ENCODE results near the gene RAP1B. TPM values are rescaled to one million over a fixed set of nuclear protein-coding genes. Genes with fewer than 3 reads are reported as not detected.

Gene RAP1B
- 198 and 301 TPM in 2 replicates for total RNA-seq

- peak; percentile 93 for DNase-seq
Observed at GRCh38 chr12:68610370-68611093, at the start of gene RAP1B. TSS of gene RAP1B (plus strand) at chr12:68610899. CDS start at chr12:68648725, 37,826 bp downstream.

GRCh38 chr12:68561830-68562229 is 48.9 kb upstream of the RAP1B start:
- DNase-seq, result no peak

- DNase-seq, result no peak
Observed at GRCh38 chr12:68564166-68564565, 46.5 kb upstream of the RAP1B start.

- peak; percentile 78 for DNase-seq
Observed at GRCh38 chr12:68565391-68565903, 45.3 kb upstream of the RAP1B start.

GRCh38 chr12:68568922-68569569 is 41.7 kb upstream of the RAP1B start:
- no peak for DNase-seq

- no peak for DNase-seq
Observed at GRCh38 chr12:68572661-68573060, 38.0 kb upstream of the RAP1B start.

GRCh38 chr12:68573406-68573805 is 37.3 kb upstream of the RAP1B start:
- DNase-seq, result no peak

- DNase-seq, result no peak
Observed at GRCh38 chr12:68577949-68578348, 32.8 kb upstream of the RAP1B start.

GRCh38 chr12:68578765-68579164 is 31.9 kb upstream of the RAP1B start:
- no peak for DNase-seq

- no peak for DNase-seq
Observed at GRCh38 chr12:68579254-68579653, 31.4 kb upstream of the RAP1B start.

GRCh38 chr12:68580911-68581310 is 29.8 kb upstream of the RAP1B start:
- DNase-seq, result no peak

- DNase-seq, result no peak
Observed at GRCh38 chr12:68581926-68582325, 28.8 kb upstream of the RAP1B start.

- no peak for DNase-seq
Observed at GRCh38 chr12:68585966-68586365, 24.7 kb upstream of the RAP1B start.

GRCh38 chr12:68587448-68587873 is 23.2 kb upstream of the RAP1B start:
- DNase-seq, result no peak

- no peak for DNase-seq
Observed at GRCh38 chr12:68589194-68589593, 21.5 kb upstream of the RAP1B start.

GRCh38 chr12:68591734-68592418 is 18.8 kb upstream of the RAP1B start:
- DNase-seq, result no peak

GRCh38 chr12:68595241-68595640 is 15.5 kb upstream of the RAP1B start:
- DNase-seq, result no peak

- DNase-seq, result no peak
Observed at GRCh38 chr12:68601767-68602166, 8.9 kb upstream of the RAP1B start.

- DNase-seq, result no peak
Observed at GRCh38 chr12:68602720-68603119, 8.0 kb upstream of the RAP1B start.

GRCh38 chr12:68608191-68608590 is 2.5 kb upstream of the RAP1B start:
- DNase-seq, result no peak

GRCh38 chr12:68609998-68610369 is 715 bp upstream of the RAP1B start:
- no peak for DNase-seq

GRCh38 chr12:68611094-68611805 is 551 bp downstream of the RAP1B start:
- DNase-seq, result peak; percentile 68

- DNase-seq, result no peak
Observed at GRCh38 chr12:68611806-68612160, 1.1 kb downstream of the RAP1B start.

All from dermis blood vessel endothelial cell (primary cell).